GM12892 (cell line): ENCODE results near the gene SHROOM2.

Experiments
- POLR2A ChIP-seq: IDR thresholded peaks from 2 replicates; pipeline ENCODE4 v1.6.1; 2011; ENCODE audit warnings: low read depth, low read length, control low read depth
- POLR2AphosphoS5 ChIP-seq: IDR thresholded peaks from 2 replicates; pipeline ENCODE4 v1.6.1; 2011; ENCODE audit warnings: low read depth, low read length, control low read depth
- TAF1 ChIP-seq: IDR thresholded peaks from 2 replicates; pipeline ENCODE4 v1.6.1; 2011; ENCODE audit warnings: low read depth, mild to moderate bottlenecking, control low read depth, low read length, borderline replicate concordance

GRCh38 chrX:9865804-9866472 lies 79.7 kb downstream of the SHROOM2 start:
- TF ChIP-seq POLR2A (no peak), POLR2AphosphoS5 (no peak), TAF1 (no peak)
